PC-9 (cell line): Measurements from ENCODE around the gene HSD17B14. TPM values are rescaled to one million over a fixed set of nuclear protein-coding genes. Genes with fewer than 3 reads are reported as not detected.

ENCODE experiments used
- BruUV-seq: library from RNA; stranded (reverse); fragments of 400-500 nt; replicated peaks from 2 replicates; lab custom pipeline; 2021; lab: Mats Ljungman, UMichigan
- CTCF ChIA-PET: fragments of 300-600 bp; sonication (Branson Sonifier 250); formaldehyde crosslinking; loops from one replicate; lab custom pipeline; 2022; ENCODE audit warnings: antibody characterized with exemption; lab: Charles Lee
- POLR2A ChIA-PET: fragments of 300-600 bp; sonication (Branson Sonifier 250); formaldehyde crosslinking; loops from one replicate; lab custom pipeline; 2022; ENCODE audit warnings: antibody characterized with exemption; ENCODE audit not compliant: unreplicated experiment; lab: Charles Lee
- DNase-seq, 2 experiments: peaks; one replicate each; pipeline versions ENCODE4 v3.0.0 to v3.0.0-alpha.2; 2015 to 2022; ENCODE audit warnings: mixed read lengths in 1 of 2
- H2AFZ ChIP-seq: fragments of 200-600 bp; sonication (generic); 2 replicates; pipeline ENCODE4 v1.8.1; 2017; ENCODE audit warnings: antibody characterized with exemption
- H3F3A ChIP-seq: fragments of 200-600 bp; sonication (generic); 2 replicates; pipeline ENCODE4 v1.8.1; 2017; ENCODE audit warnings: antibody characterized with exemption, mild to moderate bottlenecking, low read depth; ENCODE audit not compliant: insufficient read depth
- H3K27ac ChIP-seq: fragments of 200-600 bp; sonication (generic); 2 replicates; pipeline ENCODE4 v1.6.1; 2016; ENCODE audit warnings: mixed run types
- H3K27me3 ChIP-seq: fragments of 200-600 bp; sonication (generic); 2 replicates; pipeline ENCODE4 v1.6.1; 2016; ENCODE audit warnings: low read depth, mixed run types; ENCODE audit not compliant: insufficient read depth
- H3K36me3 ChIP-seq: fragments of 200-600 bp; sonication (generic); 2 replicates; pipeline ENCODE4 v1.6.1; 2016; ENCODE audit warnings: low read depth, mixed run types
- H3K4me1 ChIP-seq: fragments of 200-600 bp; sonication (generic); replicated peaks from 2 replicates; pipeline ENCODE4 v1.6.1; 2016; ENCODE audit warnings: mixed run types; ENCODE audit not compliant: insufficient read depth
- H3K4me2 ChIP-seq: fragments of 200-600 bp; sonication (generic); 2 replicates; pipeline ENCODE4 v1.6.1; 2017; ENCODE audit warnings: mixed run types
- H3K4me3 ChIP-seq: fragments of 200-600 bp; sonication (generic); 2 replicates; pipeline ENCODE4 v1.6.1; 2016; ENCODE audit warnings: mixed run types
- H3K79me2 ChIP-seq: fragments of 200-600 bp; sonication (generic); 2 replicates; pipeline ENCODE4 v1.6.1; 2017; ENCODE audit warnings: low read depth, mixed run types
- H3K9me2 ChIP-seq: fragments of 200-600 bp; sonication (generic); 2 replicates; pipeline ENCODE4 v1.8.1; 2017; ENCODE audit warnings: mild to moderate bottlenecking; ENCODE audit not compliant: insufficient read depth
- H3K9me3 ChIP-seq: fragments of 200-600 bp; sonication (generic); 2 replicates; pipeline ENCODE4 v1.8.1; 2016; ENCODE audit warnings: low read depth; ENCODE audit not compliant: insufficient read depth
- H4K20me1 ChIP-seq: fragments of 200-600 bp; sonication (generic); 2 replicates; pipeline ENCODE4 v1.8.1; 2017; ENCODE audit not compliant: insufficient read depth
- CTCF ChIP-seq: fragments of 200-600 bp; sonication (generic); conservative IDR thresholded peaks from 2 replicates; pipeline ENCODE4 v1.6.1; 2017; ENCODE audit warnings: mixed run types, antibody characterized with exemption, mild to moderate bottlenecking, moderate library complexity
- EZH2 ChIP-seq: fragments of 200-600 bp; sonication (generic); IDR thresholded peaks from 2 replicates; pipeline ENCODE4 v1.8.0; 2017; ENCODE audit warnings: antibody characterized with exemption, low read depth
- intact Hi-C: fragments of 100-400 bp; cut with micrococcal nuclease; formaldehyde crosslinking; loops from one replicate; pipeline ENCODE4 v1.10.0; 2022; ENCODE audit not compliant: unreplicated experiment
- total RNA-seq: library from RNA; stranded (reverse); gene quantifications from 2 replicates; pipeline ENCODE4 v1.2.3, GENCODE V29; 2021

Gene HSD17B14
- total RNA-seq, 1 experiment from 2014 or later = 20.7 TPM

GRCh38 chr19:48870048-48870447 lies 33.8 kb upstream of the HSD17B14 start:
- H3K4me3 ChIP-seq = no peak overlapping the region
- H3K4me2 ChIP-seq = no peak overlapping the region
- CTCF ChIA-PET = interaction anchor here (0.6 kb wide), 1 partner anchor 75 kb away, joined by 9 read pairs; no protein-coding TSS in a partner anchor
- peaks cover 30% of the 10 kb centered on the region for H3F3A ChIP-seq
- H2AFZ ChIP-seq = no peak overlapping the region
- DNase-seq = no peak
- TF ChIP-seq EZH2 = no peak
- TF ChIP-seq CTCF = no peak
- intact Hi-C loops = loop anchor here (5.0 kb wide), 2 partner anchors 33 to 772 kb away; partner anchors contain the start of genes HSD17B14, RRAS and SCAF1
- H3K79me2 ChIP-seq = peaks cover 28% of the 10 kb centered on the region
- peaks cover 22% of the 10 kb centered on the region for H3K27me3 ChIP-seq
- peaks cover 12% of the 10 kb centered on the region for H3K4me1 ChIP-seq
- H3K36me3 ChIP-seq = peaks cover 18% of the 10 kb centered on the region
- H4K20me1 ChIP-seq = peaks cover 20% of the 10 kb centered on the region
- POLR2A ChIA-PET = interaction anchor here (0.6 kb wide), 2 partner anchors 8 to 72 kb away, joined by 3 to 4 read pairs; no protein-coding TSS in a partner anchor
- H3K27ac ChIP-seq = no peak overlapping the region
- BruUV-seq = no TSS peak
- no peaks in the 10 kb centered on the region for H3K9me3 ChIP-seq
- H3K9me2 ChIP-seq = no peaks in the 10 kb centered on the region

GRCh38 chr19:48868114-48868886 lies 32.0 kb upstream of the HSD17B14 start, which contains the start of gene PLEKHA4:
Gene PLEKHA4, minus strand, starts transcription at chr19:48868617. Its CDS starts 997 bp downstream, at chr19:48867620.
- H3K4me3 ChIP-seq = no peak within 1 kb of the TSS
- H3K36me3 ChIP-seq = peaks cover 3% of the 10 kb centered on the region
- TF ChIP-seq EZH2 = no peak
- no peak for TF ChIP-seq CTCF
- H2AFZ ChIP-seq = peak within 1 kb of the TSS; percentile 54; the same call in 1 of the 2 replicates
- no peak for DNase-seq
- peaks cover 12% of the 10 kb centered on the region; the same call in 1 of the 2 replicates for H3F3A ChIP-seq
- peaks cover 35% of the 10 kb centered on the region for H3K27me3 ChIP-seq
- no peak within 1 kb of the TSS for H3K27ac ChIP-seq
- no peaks in the 10 kb centered on the region for H3K9me2 ChIP-seq
- peaks cover 3% of the 10 kb centered on the region for H4K20me1 ChIP-seq
- no peaks in the 10 kb centered on the region for H3K9me3 ChIP-seq
- no TSS peak for BruUV-seq
- POLR2A ChIA-PET = interaction anchor here (0.7 kb wide), 1 partner anchor 73 kb away, joined by 4 read pairs; no protein-coding TSS in a partner anchor
- peaks cover 11% of the 10 kb centered on the region for H3K79me2 ChIP-seq
- CTCF ChIA-PET = interaction anchor here (0.7 kb wide), 1 partner anchor 24 kb away, joined by 4 read pairs; no protein-coding TSS in a partner anchor
- no peak within 1 kb of the TSS; the same call in 1 of the 2 replicates for H3K4me2 ChIP-seq
- no peaks in the 10 kb centered on the region for H3K4me1 ChIP-seq
- intact Hi-C loops = no loop called here

- Histone ChIP-seq H3F3A (peaks cover 9% of the 10 kb centered on the region), H3K9me3 (no peaks in the 10 kb centered on the region), H3K36me3 (no peaks in the 10 kb centered on the region), H2AFZ (no peak overlapping the region), H3K4me2 (no peak overlapping the region), H3K9me2 (no peaks in the 10 kb centered on the region), H4K20me1 (no peaks in the 10 kb centered on the region), H3K4me1 (no peaks in the 10 kb centered on the region), H3K27ac (no peak overlapping the region), H3K79me2 (peaks cover 5% of the 10 kb centered on the region), H3K27me3 (peaks cover 35% of the 10 kb centered on the region), H3K4me3 (no peak overlapping the region)
- ChIA-PET POLR2A (no interaction called here), CTCF (interaction anchor here (0.7 kb wide), 1 partner anchor 23 kb away, joined by 4 read pairs; no protein-coding TSS in a partner anchor)
- intact Hi-C loops = no loop called here
- TF ChIP-seq EZH2 (no peak), CTCF (no peak)
- no TSS peak for BruUV-seq
- DNase-seq = no peak
Measured at GRCh38 chr19:48867746-48868113, 31.4 kb upstream of the HSD17B14 start.
